ENCODE data around the gene FCHSD2.
"Not testable (repeated sequence)": the region's sequence is repeated elsewhere in the genome, so short reads cannot be mapped to it uniquely, and the experiment has no call there.

FCHSD2 gene

GRCh38 chr11:73126804-73127480, 15.2 kb downstream of the FCHSD2 start:
- DNase-seq (ENCODE audit: low read depth in 2 of 2, low spot score in 1 of 2): no peak

- DNase-seq (ENCODE audit: low read depth in 2 of 2, low spot score in 1 of 2): no peak
Observed at GRCh38 chr11:73124800-73125199, 17.3 kb downstream of the FCHSD2 start.

GRCh38 chr11:73123892-73124291, 18.2 kb downstream of the FCHSD2 start:
- DNase-seq (ENCODE audit: low read depth in 2 of 2, low spot score in 1 of 2): not testable (repeated sequence)

GRCh38 chr11:73121692-73122091, 20.4 kb downstream of the FCHSD2 start:
- DNase-seq (ENCODE audit: low read depth in 2 of 2, low spot score in 1 of 2): no peak

- DNase-seq (ENCODE audit: low read depth in 2 of 2, low spot score in 1 of 2): no peak
Observed at GRCh38 chr11:73117071-73117470, 25.0 kb downstream of the FCHSD2 start.

GRCh38 chr11:73116636-73117035, 25.5 kb downstream of the FCHSD2 start:
- no peak for DNase-seq (ENCODE audit: low read depth in 2 of 2, low spot score in 1 of 2)

GRCh38 chr11:73114835-73115220, 27.3 kb downstream of the FCHSD2 start:
- no peak for DNase-seq (ENCODE audit: low read depth in 2 of 2, low spot score in 1 of 2)

GRCh38 chr11:73114110-73114834, 27.8 kb downstream of the FCHSD2 start:
- no peak for DNase-seq (ENCODE audit: low read depth in 2 of 2, low spot score in 1 of 2)

- DNase-seq (ENCODE audit: low read depth in 2 of 2, low spot score in 1 of 2): no peak
Observed at GRCh38 chr11:73113426-73113825, 28.7 kb downstream of the FCHSD2 start.

GRCh38 chr11:73107597-73107996, 34.5 kb downstream of the FCHSD2 start:
- DNase-seq (ENCODE audit: low read depth in 2 of 2, low spot score in 1 of 2): no peak

GRCh38 chr11:73106347-73106746, 35.8 kb downstream of the FCHSD2 start:
- DNase-seq (ENCODE audit: low read depth in 2 of 2, low spot score in 1 of 2): no peak

GRCh38 chr11:73100578-73100977, 41.5 kb downstream of the FCHSD2 start:
- no peak for DNase-seq (ENCODE audit: low read depth in 2 of 2, low spot score in 1 of 2)

GRCh38 chr11:73099512-73100266, 42.4 kb downstream of the FCHSD2 start:
- no peak for DNase-seq (ENCODE audit: low read depth in 2 of 2, low spot score in 1 of 2)

- no peak for DNase-seq (ENCODE audit: low read depth in 2 of 2, low spot score in 1 of 2)
Observed at GRCh38 chr11:73095613-73096012, 46.5 kb downstream of the FCHSD2 start.

GRCh38 chr11:73091521-73092305, 50.4 kb downstream of the FCHSD2 start:
- no peak for DNase-seq (ENCODE audit: low read depth in 2 of 2, low spot score in 1 of 2)

GRCh38 chr11:73087730-73088129, 54.4 kb downstream of the FCHSD2 start:
- no peak for DNase-seq (ENCODE audit: low read depth in 2 of 2, low spot score in 1 of 2)

GRCh38 chr11:73085189-73085875, 56.8 kb downstream of the FCHSD2 start:
- no peak for DNase-seq (ENCODE audit: low read depth in 2 of 2, low spot score in 1 of 2)

- no peak for DNase-seq (ENCODE audit: low read depth in 2 of 2, low spot score in 1 of 2)
Observed at GRCh38 chr11:73078631-73079030, 63.5 kb downstream of the FCHSD2 start.

- no peak for DNase-seq (ENCODE audit: low read depth in 2 of 2, low spot score in 1 of 2)
Observed at GRCh38 chr11:73077454-73077853, 64.7 kb downstream of the FCHSD2 start.

GRCh38 chr11:73074319-73074718, 67.8 kb downstream of the FCHSD2 start:
- no peak for DNase-seq (ENCODE audit: low read depth in 2 of 2, low spot score in 1 of 2)

Measured in stimulated activated CD8-positive, alpha-beta memory T cell treated with anti-CD3 and anti-CD28 coated beads, Interleukin-4, amount 100 ng/mL, for 1 hour (primary cell).